SKM-1 (cell line): ENCODE data around the gene BACE1.
"Not testable (repeated sequence)": the region's sequence is repeated elsewhere in the genome, so short reads cannot be mapped to it uniquely, and the experiment has no call there.

Experiments
- DNase-seq: peaks from one replicate; lab custom pipeline; 2025; ENCODE audit not compliant: unreplicated experiment; lab: John Stamatoyannopoulos, UW

Gene BACE1

GRCh38 chr11:117278347-117278746 lies 37.7 kb downstream of the BACE1 start:
- no peak for DNase-seq

- no peak for DNase-seq
These were observed 42.3 kb downstream of the BACE1 start for GRCh38 chr11:117273550-117274289.

GRCh38 chr11:117272175-117272574 lies 43.9 kb downstream of the BACE1 start:
- not testable (repeated sequence) for DNase-seq

GRCh38 chr11:117271208-117271607 lies 44.8 kb downstream of the BACE1 start:
- DNase-seq: no peak

GRCh38 chr11:117269856-117270255 lies 46.2 kb downstream of the BACE1 start:
- no peak for DNase-seq

GRCh38 chr11:117265745-117266144 lies 50.3 kb downstream of the BACE1 start:
- no peak for DNase-seq

- not testable (repeated sequence) for DNase-seq
These were observed 51.3 kb downstream of the BACE1 start for GRCh38 chr11:117264624-117265323.

GRCh38 chr11:117259417-117259816 lies 56.6 kb downstream of the BACE1 start:
- DNase-seq: no peak

GRCh38 chr11:117258576-117258975 lies 57.5 kb downstream of the BACE1 start:
- DNase-seq: no peak

GRCh38 chr11:117256573-117256972 lies 59.5 kb downstream of the BACE1 start:
- no peak for DNase-seq

GRCh38 chr11:117255966-117256365 lies 60.1 kb downstream of the BACE1 start:
- DNase-seq: no peak

GRCh38 chr11:117251506-117251905 lies 64.5 kb downstream of the BACE1 start:
- DNase-seq: no peak

GRCh38 chr11:117249571-117249970 lies 66.5 kb downstream of the BACE1 start:
- DNase-seq: no peak

- no peak for DNase-seq
These were observed 67.7 kb downstream of the BACE1 start for GRCh38 chr11:117248341-117248740.

- DNase-seq: no peak
These were observed 76.8 kb downstream of the BACE1 start for GRCh38 chr11:117239295-117239694.

GRCh38 chr11:117238221-117238620 lies 77.8 kb downstream of the BACE1 start:
- DNase-seq: no peak
